ENCODE measurements around the gene RAB34.

The RAB34 gene

DNA sequence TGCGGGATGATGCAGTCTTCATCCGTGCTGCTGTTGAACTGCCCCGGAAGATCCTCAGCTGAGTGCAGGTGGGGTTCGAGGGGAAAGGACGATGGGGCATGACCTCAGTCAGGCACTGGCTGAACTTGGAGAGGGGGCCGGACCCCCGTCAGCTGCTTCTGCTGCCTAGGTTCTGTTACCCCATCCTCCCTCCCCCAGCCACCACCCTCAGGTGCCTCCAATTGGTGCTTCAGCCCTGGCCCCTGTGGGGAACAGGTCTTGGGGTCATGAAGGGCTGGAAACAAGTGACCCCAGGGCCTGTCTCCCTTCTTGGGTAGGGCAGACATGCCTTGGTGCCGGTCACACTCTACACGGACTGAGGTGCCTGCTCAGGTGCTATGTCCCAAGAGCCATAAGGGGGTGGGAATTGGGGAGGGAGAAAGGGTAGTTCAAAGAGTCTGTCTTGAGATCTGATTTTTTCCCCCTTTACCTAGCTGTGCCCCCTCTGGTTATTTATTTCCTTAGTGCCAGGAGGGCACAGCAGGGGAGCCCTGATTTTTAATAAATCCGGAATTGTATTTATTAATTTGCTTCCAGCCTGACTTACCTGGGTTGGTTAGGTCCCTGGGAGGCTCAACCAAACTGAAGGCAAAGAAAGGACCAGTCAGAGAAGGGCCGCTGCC, 32.0 kb upstream of the RAB34 start:
- no peak for DNase-seq
- Mint-ChIP-seq H3K36me3 (ENCODE audit: low read depth) (peaks cover 46% of the 10 kb centered on the region), H3K27ac (peak overlapping the region; percentile 39), H3K4me1 (peaks cover 42% of the 10 kb centered on the region), H3K4me3 (no peak overlapping the region), H3K9me3 (no peaks in the 10 kb centered on the region), H3K27me3 (no peaks in the 10 kb centered on the region)
- ATAC-seq = peak; percentile 9

DNA sequence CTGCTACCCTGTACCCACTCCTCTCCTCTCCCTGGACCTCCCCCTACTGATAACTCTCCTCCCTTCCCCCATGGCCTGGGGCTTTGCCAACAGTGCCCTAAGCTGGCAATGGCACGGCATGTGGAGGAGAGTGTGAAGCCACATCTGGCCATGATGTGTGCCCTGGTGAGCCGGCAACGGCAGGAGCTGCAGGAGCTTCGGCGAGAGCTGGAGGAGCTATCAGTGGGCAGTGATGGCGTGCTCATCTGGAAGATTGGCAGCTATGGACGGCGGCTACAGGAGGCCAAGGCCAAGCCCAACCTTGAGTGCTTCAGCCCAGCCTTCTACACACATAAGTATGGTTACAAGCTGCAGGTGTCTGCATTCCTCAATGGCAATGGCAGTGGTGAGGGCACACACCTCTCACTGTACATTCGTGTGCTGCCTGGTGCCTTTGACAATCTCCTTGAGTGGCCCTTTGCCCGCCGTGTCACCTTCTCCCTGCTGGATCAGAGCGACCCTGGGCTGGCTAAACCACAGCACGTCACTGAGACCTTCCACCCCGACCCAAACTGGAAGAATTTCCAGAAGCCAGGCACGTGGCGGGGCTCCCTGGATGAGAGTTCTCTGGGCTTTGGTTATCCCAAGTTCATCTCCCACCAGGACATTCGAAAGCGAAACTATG, 31.3 kb upstream of the RAB34 start:
- no peak for DNase-seq
- Mint-ChIP-seq H3K4me1 (peaks cover 42% of the 10 kb centered on the region), H3K27me3 (no peaks in the 10 kb centered on the region), H3K36me3 (ENCODE audit: low read depth) (peaks cover 45% of the 10 kb centered on the region), H3K4me3 (no peak overlapping the region), H3K9me3 (no peaks in the 10 kb centered on the region), H3K27ac (peak overlapping the region; percentile 65)
- ATAC-seq = no peak

DNA sequence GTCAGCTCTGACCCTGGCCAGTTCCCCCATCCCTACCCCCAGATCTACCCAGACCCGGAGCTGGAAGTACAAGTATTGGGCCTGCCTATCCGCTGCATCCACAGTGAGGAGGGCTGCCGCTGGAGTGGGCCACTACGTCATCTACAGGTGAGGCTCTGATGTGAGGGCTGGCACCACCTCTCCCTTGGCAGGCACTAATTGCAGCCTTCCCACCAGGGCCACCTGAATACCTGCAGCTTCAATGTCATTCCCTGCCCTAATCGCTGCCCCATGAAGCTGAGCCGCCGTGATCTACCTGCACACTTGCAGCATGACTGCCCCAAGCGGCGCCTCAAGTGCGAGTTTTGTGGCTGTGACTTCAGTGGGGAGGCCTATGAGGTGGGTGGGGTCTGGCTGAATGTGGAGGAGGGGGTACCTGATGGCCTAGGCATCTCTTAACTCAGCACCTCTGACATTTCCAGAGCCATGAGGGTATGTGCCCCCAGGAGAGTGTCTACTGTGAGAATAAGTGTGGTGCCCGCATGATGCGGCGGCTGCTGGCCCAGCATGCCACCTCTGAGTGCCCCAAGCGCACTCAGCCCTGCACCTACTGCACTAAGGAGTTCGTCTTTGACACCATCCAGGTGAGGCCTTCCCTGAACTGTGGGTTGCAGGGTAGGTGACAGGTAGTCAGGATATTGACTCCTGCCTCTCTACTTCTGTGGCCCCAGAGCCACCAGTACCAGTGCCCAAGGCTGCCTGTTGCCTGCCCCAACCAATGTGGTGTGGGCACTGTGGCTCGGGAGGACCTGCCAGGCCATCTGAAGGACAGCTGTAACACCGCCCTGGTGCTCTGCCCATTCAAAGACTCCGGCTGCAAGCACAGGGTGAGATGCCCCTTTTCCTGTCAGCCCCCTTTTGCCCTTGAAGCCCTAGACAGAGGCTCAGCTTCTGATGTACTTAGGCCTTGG, 30.4 kb upstream of the RAB34 start:
- Mint-ChIP-seq H3K27me3 (no peaks in the 10 kb centered on the region), H3K4me3 (no peak overlapping the region), H3K36me3 (ENCODE audit: low read depth) (peaks cover 45% of the 10 kb centered on the region), H3K4me1 (peaks cover 44% of the 10 kb centered on the region), H3K27ac (no peak overlapping the region), H3K9me3 (no peaks in the 10 kb centered on the region)
- no peak for ATAC-seq
- no peak for DNase-seq

DNA sequence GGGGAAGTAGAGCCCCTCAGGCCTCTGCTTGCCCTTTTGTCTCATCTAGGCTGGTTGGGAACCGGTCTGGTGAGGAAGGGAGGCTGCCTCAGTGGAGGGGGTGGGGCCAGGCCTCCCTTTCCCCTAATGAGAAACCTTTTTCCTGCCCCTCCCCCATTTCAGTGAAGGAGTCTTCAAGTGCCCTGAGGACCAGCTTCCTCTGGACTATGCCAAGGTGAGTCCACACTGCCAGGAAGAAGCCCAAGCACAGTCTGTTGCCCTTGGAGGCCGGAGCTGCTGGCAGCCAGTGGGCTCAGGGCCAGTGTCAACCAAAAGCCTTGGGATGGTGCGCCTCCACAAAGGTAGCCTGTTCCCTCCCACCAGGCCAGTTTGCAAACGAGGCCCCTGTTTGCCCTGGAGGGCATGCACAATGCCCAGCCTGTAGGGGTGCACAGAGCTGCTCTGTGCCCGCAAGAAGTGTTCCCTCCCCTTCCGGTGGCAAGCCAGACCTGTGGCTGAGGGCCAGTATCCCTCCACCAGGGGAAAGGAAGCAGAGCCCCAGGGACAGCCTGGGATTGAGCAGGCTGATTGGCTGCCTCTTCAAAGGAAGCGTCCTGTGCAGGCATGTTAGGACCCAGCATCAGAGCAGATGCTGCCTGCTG, 29.5 kb upstream of the RAB34 start:
- H3K4me3 Mint-ChIP-seq = no peak overlapping the region
- peaks cover 41% of the 10 kb centered on the region for H3K36me3 Mint-ChIP-seq (ENCODE audit: low read depth)
- no peak overlapping the region for H3K27ac Mint-ChIP-seq
- no peaks in the 10 kb centered on the region for H3K27me3 Mint-ChIP-seq
- ATAC-seq = no peak
- no peaks in the 10 kb centered on the region for H3K9me3 Mint-ChIP-seq
- DNase-seq = no peak
- H3K4me1 Mint-ChIP-seq = peaks cover 48% of the 10 kb centered on the region

DNA sequence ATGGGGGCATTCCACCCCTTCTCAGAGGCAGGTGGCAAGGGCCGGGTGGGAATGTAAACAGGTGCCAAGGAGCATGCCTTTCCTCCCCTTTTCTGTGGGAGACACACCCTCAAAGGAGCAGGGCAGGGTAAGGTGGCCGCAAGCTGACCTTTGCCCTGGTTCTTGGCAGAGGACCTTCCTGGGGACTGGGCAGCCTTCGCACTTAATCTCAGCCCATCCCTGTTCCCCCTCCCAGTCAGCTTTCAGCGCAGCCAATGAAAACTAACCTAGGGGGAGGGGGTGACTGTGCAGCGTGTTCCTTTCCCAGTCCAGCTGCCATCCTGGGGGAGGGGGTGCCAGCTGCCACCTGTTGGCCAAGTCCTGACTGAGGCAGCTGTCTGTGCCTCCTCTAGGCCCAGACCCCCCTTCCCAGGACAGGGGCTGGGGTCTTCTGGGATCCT, 29.0 kb upstream of the RAB34 start:
- ATAC-seq (no peak), DNase-seq (no peak)
- Mint-ChIP-seq H3K4me3 (peak overlapping the region; percentile 92), H3K36me3 (ENCODE audit: low read depth) (peaks cover 41% of the 10 kb centered on the region), H3K9me3 (no peaks in the 10 kb centered on the region), H3K27ac (peak overlapping the region; percentile 56), H3K27me3 (no peaks in the 10 kb centered on the region), H3K4me1 (peaks cover 51% of the 10 kb centered on the region)

DNA sequence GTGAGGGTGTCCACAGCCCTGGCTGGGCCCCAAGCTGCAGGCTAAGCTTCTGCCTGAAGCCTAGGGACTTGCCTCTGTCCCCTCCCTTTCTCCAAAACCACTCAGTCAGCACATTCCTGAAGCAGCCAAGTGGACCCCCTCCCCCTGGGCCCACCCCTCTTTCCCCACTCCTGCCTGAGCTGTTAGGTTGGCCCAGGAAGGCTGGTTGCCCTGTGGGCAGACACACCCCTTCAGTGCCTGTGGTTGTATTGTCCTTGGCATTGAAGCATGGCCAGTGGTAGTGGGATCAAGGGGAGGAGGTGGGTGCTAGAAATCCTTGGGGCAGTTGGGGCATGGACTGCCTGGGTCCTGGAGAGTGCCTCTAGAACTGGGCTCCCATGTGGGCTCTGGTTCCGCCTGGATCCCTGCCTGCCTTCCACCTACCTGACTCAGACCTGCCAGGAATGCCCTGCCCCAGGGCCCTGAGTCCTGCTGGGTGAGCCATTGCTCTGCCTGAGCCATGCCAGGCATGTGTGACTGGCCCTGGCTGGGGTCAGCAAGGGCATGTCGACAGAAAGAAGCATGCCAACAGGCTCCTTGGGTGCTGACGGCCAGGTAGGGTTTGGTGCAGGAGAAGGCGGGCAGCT, 28.2 kb upstream of the RAB34 start:
- no peaks in the 10 kb centered on the region for H3K27me3 Mint-ChIP-seq
- peak overlapping the region; percentile 56 for H3K27ac Mint-ChIP-seq
- ATAC-seq (no peak), DNase-seq (no peak)
- H3K4me3 Mint-ChIP-seq = peak overlapping the region; percentile 92
- peaks cover 57% of the 10 kb centered on the region for H3K4me1 Mint-ChIP-seq
- no peaks in the 10 kb centered on the region for H3K9me3 Mint-ChIP-seq
- H3K36me3 Mint-ChIP-seq (ENCODE audit: low read depth) = peaks cover 40% of the 10 kb centered on the region

DNA sequence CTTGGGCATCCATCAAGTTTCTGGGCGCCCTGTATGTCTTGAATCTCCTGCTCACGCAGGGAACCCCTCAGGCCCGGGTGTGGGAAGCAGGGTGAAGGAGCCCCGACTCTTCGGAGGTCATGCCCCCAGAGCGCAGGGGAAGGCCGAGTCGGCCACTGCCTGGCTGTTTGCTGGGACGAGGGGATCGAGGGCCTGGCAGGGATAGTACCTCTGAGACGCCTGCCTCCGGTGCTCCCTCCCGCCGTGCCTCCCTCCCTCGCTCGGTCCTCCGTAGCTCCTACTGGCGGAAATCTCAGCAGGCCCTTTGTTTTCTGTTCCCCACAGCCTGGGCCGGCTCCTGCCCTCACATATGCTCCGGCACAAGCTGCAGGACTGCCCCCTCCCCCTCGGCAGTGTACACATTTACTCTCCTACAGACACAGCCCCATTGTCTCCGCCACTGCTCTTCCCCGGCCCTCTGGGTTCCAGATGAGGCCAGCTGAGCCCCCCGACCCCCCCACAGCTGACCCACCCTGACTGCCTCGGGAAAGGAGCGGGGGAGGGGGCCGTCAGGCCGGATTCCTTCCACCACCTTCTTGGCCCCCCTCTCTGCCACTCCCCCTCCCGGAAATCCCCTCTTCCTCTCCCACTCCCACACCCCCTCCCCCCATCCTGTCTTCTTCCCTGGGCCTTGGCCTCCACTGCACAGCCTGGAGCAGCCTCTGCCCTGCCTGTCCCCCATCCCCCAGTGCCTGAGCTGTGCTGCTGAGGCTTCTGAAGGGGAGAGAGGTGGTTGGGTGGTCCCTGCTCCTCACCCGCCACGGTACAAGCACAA, 27.5 kb upstream of the RAB34 start:
- Mint-ChIP-seq H3K9me3 (no peaks in the 10 kb centered on the region), H3K27me3 (no peaks in the 10 kb centered on the region), H3K27ac (peak overlapping the region; percentile 90), H3K4me1 (peaks cover 58% of the 10 kb centered on the region), H3K4me3 (peak overlapping the region; percentile 92), H3K36me3 (ENCODE audit: low read depth) (peaks cover 33% of the 10 kb centered on the region)
- DNase-seq (peak; percentile 41), ATAC-seq (peak; percentile 7)

DNA sequence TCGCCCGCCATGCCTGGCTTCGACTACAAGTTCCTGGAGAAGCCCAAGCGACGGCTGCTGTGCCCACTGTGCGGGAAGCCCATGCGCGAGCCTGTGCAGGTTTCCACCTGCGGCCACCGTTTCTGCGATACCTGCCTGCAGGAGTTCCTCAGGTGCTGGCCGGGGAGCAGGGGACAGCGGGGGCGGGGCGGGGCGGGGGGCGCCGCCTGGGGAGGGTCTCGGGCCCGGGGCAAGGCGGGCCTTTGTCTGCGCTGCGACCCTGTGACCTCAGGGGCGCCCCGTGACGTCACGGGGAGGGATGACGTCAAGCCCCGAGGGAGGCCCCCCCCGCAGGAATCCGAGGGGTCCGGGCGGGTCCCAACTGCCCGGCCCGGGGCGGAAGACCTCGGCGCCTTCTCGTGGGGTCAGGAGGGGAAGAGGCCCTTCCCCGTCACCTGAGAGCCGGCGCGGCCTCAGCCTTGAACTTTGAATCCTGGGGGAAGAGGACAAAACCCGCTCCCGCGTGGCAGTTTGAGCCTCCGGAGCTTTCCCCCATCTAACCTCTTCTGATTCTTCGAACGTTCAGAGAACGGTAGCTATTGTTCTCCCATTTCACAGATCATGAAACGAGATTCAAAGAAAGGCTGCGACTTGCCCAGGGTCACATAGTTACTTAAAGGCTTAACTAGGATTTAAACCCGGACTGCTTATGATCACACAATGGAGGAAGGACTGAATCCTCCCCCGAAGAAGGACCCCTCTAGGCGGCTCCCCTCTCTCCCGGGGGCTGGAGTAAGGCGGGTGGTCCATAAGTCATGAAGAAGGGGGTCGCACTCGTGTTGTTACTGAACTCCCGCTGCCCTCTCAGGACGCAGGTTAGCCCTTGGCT, 26.7 kb upstream of the RAB34 start:
- ATAC-seq = peak; percentile 27
- Mint-ChIP-seq H3K27me3 (no peaks in the 10 kb centered on the region), H3K9me3 (peaks cover 3% of the 10 kb centered on the region), H3K27ac (peak overlapping the region; percentile 90), H3K4me3 (peak overlapping the region; percentile 92), H3K4me1 (peaks cover 58% of the 10 kb centered on the region), H3K36me3 (ENCODE audit: low read depth) (peaks cover 36% of the 10 kb centered on the region)
- peak; percentile 83 for DNase-seq

DNA sequence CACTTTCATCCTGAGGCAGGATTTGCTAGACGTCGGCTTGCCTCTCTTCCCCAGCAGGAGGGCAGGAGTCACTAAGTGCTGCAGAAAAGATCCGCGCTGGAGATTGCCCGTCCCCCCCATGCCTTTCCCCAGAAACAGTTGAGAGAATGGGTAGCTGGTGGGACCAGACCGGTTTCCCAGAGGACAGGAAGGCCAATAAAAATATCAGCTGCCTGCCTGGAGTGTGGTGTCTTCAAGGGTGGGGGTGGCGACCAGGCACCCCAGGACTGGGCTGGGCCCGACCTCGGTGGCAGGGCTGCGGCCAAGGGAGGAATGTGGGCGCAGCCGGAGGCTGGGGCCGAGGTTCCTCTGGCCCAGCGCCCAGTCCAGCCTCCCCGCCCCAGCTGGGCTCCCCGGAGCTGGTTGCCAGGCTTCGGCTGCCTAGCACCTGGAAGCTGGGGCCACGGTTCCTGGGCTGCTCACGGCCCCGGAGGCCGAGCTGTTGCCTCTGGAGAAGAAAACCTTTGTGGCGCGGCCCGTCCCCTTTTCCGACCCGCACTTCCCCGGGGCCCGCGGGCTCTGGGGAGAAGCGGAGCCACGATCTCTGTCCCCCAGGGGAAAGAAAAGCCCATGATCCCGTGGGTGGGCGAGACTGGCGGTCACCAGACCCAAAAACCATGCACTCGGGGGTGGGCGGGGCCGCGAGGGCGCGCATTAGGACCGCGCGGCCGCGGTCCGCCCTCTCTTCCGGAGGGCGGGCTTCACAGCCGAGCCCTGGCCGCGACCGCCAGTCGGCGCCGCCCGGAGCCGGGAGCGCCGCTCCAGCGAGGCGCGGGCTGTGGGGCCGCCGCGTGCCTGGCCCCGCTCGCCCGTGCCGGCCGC, 25.8 kb upstream of the RAB34 start, which contains the start of gene TRAF4:
TRAF4 (plus strand) TSS at position 769 of the 861 bp plus-strand sequence. CDS start 102 bp downstream, outside the sequence.
- DNase-seq (peak; percentile 88), ATAC-seq (peak; percentile 84)
- H3K36me3 Mint-ChIP-seq (ENCODE audit: low read depth) = peaks cover 32% of the 10 kb centered on the region
- peak within 1 kb of the TSS; percentile 92 for H3K4me3 Mint-ChIP-seq
- H3K27me3 Mint-ChIP-seq = no peaks in the 10 kb centered on the region
- peaks cover 60% of the 10 kb centered on the region for H3K4me1 Mint-ChIP-seq
- peak within 1 kb of the TSS; percentile 90 for H3K27ac Mint-ChIP-seq
- peaks cover 3% of the 10 kb centered on the region for H3K9me3 Mint-ChIP-seq

DNA sequence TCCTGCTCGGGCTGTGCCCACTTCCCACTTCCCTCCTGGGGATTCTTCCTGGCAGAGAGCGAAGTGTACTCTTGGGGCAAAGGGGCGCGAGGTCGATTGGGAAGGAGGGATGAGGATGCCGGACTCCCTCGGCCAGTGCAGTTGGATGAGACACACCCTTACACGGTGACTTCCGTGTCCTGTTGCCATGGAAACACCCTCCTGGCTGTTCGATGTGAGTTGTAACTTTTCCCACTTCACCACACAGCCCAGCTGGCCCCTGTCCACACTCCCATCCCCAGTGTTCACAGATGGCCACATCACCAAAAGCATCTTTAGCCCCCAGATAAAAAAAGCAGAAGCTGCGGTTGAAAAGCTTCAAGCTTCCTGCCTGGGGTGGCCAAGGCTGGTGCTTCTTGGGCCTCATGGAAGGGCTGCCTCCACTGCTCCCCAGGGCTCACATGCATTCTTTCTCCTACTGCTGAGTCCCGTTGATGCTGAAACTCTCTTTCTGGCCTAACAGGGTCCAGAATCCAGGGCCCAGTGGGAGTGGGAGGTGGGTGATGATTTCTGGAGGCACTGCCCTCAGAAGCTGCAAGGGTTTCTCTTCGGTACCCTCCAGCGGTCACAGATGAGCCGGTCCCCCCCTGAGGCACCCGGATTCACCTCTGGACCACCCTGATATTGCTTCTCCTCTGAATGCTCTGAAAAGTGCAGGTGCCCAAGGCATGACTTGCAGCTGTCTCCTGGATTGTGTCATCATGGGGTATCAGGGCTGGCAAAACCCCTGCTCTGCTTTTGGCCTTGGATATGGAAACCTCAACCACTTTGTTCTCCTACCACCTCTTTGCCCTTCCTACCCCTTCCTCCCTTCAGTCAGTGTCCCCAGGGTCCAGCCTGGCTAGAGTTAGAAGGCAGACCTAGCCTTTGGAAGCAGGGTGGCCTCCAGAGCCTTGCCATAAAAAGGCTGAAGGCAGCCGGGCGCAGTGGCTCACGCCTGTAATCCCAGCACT, 24.0 kb upstream of the RAB34 start:
- peaks cover 59% of the 10 kb centered on the region for H3K4me1 Mint-ChIP-seq

More for the DNA sequence above, 24.0 kb upstream of the RAB34 start:
- Mint-ChIP-seq H3K27me3 (no peaks in the 10 kb centered on the region), H3K36me3 (ENCODE audit: low read depth) (peaks cover 22% of the 10 kb centered on the region), H3K9me3 (peaks cover 3% of the 10 kb centered on the region), H3K4me3 (no peak overlapping the region), H3K27ac (no peak overlapping the region)
- ATAC-seq = no peak
- DNase-seq = no peak

All from activated naive CD8-positive, alpha-beta T cell treated with anti-CD3 and anti-CD28 coated beads, Interleukin-2, amount 50 U/mL, for 24 hours (primary cell).